Mucosa of descending colon (tissue), 3 donors: ENCODE measurements around the gene CDSN. TPM values are rescaled to one million over a fixed set of nuclear protein-coding genes. Genes with fewer than 3 reads are reported as not detected.

Experiments
- ATAC-seq: fragments of 200-7000 bp; cut with Tn5 transposase; one replicate; pipeline ENCODE4 v1.9.1; 2020; ENCODE audit warnings: mild to moderate bottlenecking, moderate library complexity
- DNase-seq, 3 donors: peaks; one replicate each; pipeline ENCODE4 v3.0.0-alpha.2; 2020
- H3K36me3 ChIP-seq: fragments of 200-600 bp; one replicate; pipeline ENCODE4 v1.8.0; 2021; ENCODE audit warnings: low read depth, mild to moderate bottlenecking
- H3K4me1 ChIP-seq: fragments of 200-600 bp; one replicate; pipeline ENCODE4 v1.8.0; 2021; ENCODE audit warnings: low read depth, mild to moderate bottlenecking
- H3K4me3 ChIP-seq: fragments of 200-600 bp; one replicate; pipeline ENCODE4 v1.8.0; 2021; ENCODE audit warnings: mild to moderate bottlenecking
- H3K9me3 ChIP-seq: fragments of 200-600 bp; one replicate; pipeline ENCODE4 v1.8.0; 2021; ENCODE audit warnings: mild to moderate bottlenecking
- intact Hi-C, 2 donors: fragments of 100-400 bp; cut with DNase I in 1 of 2; cut with micrococcal nuclease in 1 of 2; formaldehyde crosslinking; loops; one replicate each; pipeline versions ENCODE4 v1.11.0 to v1.11.1; 2022; cut with DNase I, micrococcal nuclease
- total RNA-seq, 3 donors: library from RNA; stranded (reverse); fragmentation: NEBNext Ultra II Directional in 2 of 3; extraction: Animal tissue kit (Norgen Biotek cat#: 25700) in 2 of 3; gene quantifications; one replicate each; pipeline versions ENCODE4 v1.2.1 to v1.2.4, GENCODE V29; 2021 to 2023
- TF ChIP-seq, protein P1 (sequence below): fragments of 200-600 bp; IDR thresholded peaks from one replicate; pipeline ENCODE4 v1.8.0; 2022; ENCODE audit warnings: antibody characterized with exemption, mild to moderate bottlenecking
- donor health status: DM: no; HTN: no; CAD: no; lungs with moderate emphysema.
- donor health status: DM: no; HTN: no; CAD: no.
- donor health status: DM: no; HTN: yes; CAD: no.

The CDSN gene
- total RNA-seq, 3 donors from 2014 or later, result not detected

DNA sequence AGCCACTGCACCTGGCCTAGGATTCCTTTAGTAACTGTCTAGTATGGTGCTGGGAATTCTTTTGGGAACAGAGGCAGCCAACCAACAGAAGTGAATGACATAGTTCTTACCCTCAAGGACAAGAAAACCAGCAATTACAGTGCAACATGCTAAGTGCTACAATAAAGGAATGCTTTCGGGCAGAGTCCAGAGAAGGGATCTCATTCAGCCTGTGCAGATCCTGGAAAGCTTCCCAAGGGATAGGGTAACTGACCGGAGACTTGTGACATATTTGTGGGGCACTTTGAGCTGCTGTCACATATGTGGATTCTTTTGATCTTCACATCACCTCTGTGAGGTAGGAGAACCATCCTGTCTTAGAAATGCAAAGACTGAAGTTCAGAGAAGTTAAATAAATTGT lies 54.7 kb downstream of the CDSN start:
- no peak for ATAC-seq
- intact Hi-C loops, result loop anchor here in 1 of 2 donors (5.0 kb wide), 1 partner anchor 143 kb away; no protein-coding TSS in a partner anchor
- Histone ChIP-seq H3K4me1 (no peaks in the 10 kb centered on the region), H3K9me3 (no peaks in the 10 kb centered on the region), H3K36me3 (no peaks in the 10 kb centered on the region), H3K4me3 (no peak overlapping the region)
- TF ChIP-seq, protein P1, sequence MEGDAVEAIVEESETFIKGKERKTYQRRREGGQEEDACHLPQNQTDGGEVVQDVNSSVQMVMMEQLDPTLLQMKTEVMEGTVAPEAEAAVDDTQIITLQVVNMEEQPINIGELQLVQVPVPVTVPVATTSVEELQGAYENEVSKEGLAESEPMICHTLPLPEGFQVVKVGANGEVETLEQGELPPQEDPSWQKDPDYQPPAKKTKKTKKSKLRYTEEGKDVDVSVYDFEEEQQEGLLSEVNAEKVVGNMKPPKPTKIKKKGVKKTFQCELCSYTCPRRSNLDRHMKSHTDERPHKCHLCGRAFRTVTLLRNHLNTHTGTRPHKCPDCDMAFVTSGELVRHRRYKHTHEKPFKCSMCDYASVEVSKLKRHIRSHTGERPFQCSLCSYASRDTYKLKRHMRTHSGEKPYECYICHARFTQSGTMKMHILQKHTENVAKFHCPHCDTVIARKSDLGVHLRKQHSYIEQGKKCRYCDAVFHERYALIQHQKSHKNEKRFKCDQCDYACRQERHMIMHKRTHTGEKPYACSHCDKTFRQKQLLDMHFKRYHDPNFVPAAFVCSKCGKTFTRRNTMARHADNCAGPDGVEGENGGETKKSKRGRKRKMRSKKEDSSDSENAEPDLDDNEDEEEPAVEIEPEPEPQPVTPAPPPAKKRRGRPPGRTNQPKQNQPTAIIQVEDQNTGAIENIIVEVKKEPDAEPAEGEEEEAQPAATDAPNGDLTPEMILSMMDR, result no peak
- peak in 1 of 3 donors; percentile 14 for DNase-seq

Other genes starting within 250 kb of the CDSN start
- gene DDR1, start 235.9 kb downstream of the CDSN start, total RNA-seq, result 100 to 1,000 TPM; 145 to 336 (median 271) TPM
- 10 to 100 TPM; 17.0 to 25.3 (median 25.0) TPM for gene GTF2H4, start 212.2 kb downstream of the CDSN start, total RNA-seq
- 10 to 100 TPM; 20.9 to 27.6 (median 27.3) TPM for gene VARS2, start 206.2 kb downstream of the CDSN start, total RNA-seq
- not detected for gene SFTA2, start 188.3 kb downstream of the CDSN start, total RNA-seq
- gene MUCL3, start 179.5 kb downstream of the CDSN start, total RNA-seq, result under 1 TPM in 1 of 3 donors, not detected in 2; 0.07 TPM
- gene MUC21, start 136.7 kb downstream of the CDSN start, total RNA-seq, result under 1 TPM in 1 of 3 donors, not detected in 2; 0.12 TPM
- gene MUC22, start 110.0 kb downstream of the CDSN start, total RNA-seq, result not detected
- not detected for gene C6orf15, start 7.9 kb downstream of the CDSN start, total RNA-seq
- 10 to 100 TPM in 1 of 3 donors, 1 to 10 TPM in 2; 2.4 to 11.1 (median 4.6) TPM for gene PSORS1C1, start 5.6 kb downstream of the CDSN start, total RNA-seq
- not detected for gene PSORS1C2, start 18.6 kb upstream of the CDSN start, total RNA-seq
- gene CCHCR1, start 37.4 kb upstream of the CDSN start, total RNA-seq, result 10 to 100 TPM; 25.7 to 53.3 (median 43.4) TPM
- gene TCF19, start 38.1 kb upstream of the CDSN start, total RNA-seq, result 10 to 100 TPM in 1 of 3 donors, 1 to 10 TPM in 2; 5.3 to 13.2 (median 7.3) TPM
- gene POU5F1, start 50.2 kb upstream of the CDSN start, total RNA-seq, result 1 to 10 TPM; 2.1 to 5.8 (median 3.4) TPM
- 1,000 to 10,000 TPM in 2 of 3 donors, 100 to 1,000 TPM in 1; 965 to 2,616 (median 1,478) TPM for gene HLA-C, start 151.6 kb upstream of the CDSN start, total RNA-seq
- gene HLA-B, start 236.7 kb upstream of the CDSN start, total RNA-seq, result 1,000 to 10,000 TPM; 1,294 to 6,470 (median 3,045) TPM